ENCODE data around the gene USF3. TPM values are rescaled to one million over a fixed set of nuclear protein-coding genes. Genes with fewer than 3 reads are reported as not detected.
A peak's percentile ranks its signal among the peaks of the same experiment; 100 is the strongest.

USF3 gene
- total and polyA plus RNA-seq, 2 of the 4 experiments (the other 2 are of a cell fraction) = 3.0 to 5.2 TPM

DNA sequence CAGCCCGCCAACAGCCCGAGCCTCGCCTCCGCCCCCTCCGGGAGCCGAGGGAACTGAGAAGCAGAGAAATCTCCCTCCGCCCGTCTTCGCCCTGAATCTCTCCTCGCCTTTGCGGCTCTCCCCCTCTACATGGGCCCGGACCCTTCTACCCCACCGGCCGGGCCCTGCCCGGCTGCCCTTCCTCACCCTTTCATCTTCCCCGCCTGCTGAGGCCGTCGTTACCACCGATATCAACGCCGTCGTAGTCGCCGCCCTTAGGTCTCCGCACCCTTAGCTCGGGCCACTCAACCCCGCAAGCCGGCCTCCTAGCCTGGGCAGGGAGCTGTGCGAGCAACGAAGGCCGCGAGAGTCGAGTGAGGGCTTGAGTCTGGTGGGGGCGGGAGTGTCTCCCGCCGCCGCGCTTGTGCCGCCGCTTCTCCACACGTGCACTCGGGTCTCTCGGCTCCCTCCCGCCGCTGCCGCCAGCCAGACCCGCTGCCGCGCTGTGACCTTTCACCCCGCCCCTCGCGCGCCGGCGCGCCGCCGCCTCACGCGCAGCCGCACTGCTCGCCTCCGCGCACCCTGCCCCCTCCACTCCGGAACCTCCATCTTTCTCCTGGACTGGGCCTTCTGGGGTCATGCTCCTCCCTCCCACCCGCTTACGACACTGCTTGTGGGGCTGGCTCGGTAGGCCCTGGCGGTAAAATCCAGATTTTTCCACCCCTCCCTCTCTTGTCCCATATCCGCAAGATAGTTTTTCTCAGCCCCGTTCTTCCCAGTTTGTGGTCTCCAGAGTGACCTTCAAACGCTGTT lies 49.5 kb upstream of the USF3 start, which contains the start of gene NAA50:
Gene NAA50 (minus strand): TSS at position 494 of the 792 bp plus-strand sequence. CDS start 300 bp downstream, at position 194.
- Histone ChIP-seq H2BK5ac (ENCODE audit: low read depth, low read length, poor library complexity, severe bottlenecking) (peak within 1 kb of the TSS; percentile 91), H4K20me1 (ENCODE audit: insufficient read depth, low read length) (peaks cover 41% of the 10 kb centered on the region), H3K18ac (ENCODE audit: low read depth, low read length) (peak within 1 kb of the TSS; percentile 83), H3K4me3 (ENCODE audit: insufficient read depth, low read depth, low read length) (peak within 1 kb of the TSS; percentile 82), H3K9ac (ENCODE audit: low read depth, low read length) (peak within 1 kb of the TSS; percentile 92), H4K8ac (ENCODE audit: low read depth in 2 of 2, low read length in 2 of 2) (peak within 1 kb of the TSS; percentile 96 to 97), H2AFZ (replicated peaks; ENCODE audit: low read length, poor library complexity) (peak within 1 kb of the TSS; percentile 98), H3K9me3 (ENCODE audit: control insufficient read depth, insufficient read depth, low read length) (no peaks in the 10 kb centered on the region), H3K4ac (ENCODE audit: low read depth, low read length) (peak within 1 kb of the TSS; percentile 90), H3K9me1 (ENCODE audit: insufficient read depth, low read length) (peaks cover 7% of the 10 kb centered on the region; the same call in 1 of the 2 replicates), H4K91ac (ENCODE audit: insufficient read depth, low read depth, low read length) (peak within 1 kb of the TSS; percentile 95), H3K4me1 (ENCODE audit: control insufficient read depth, insufficient read depth, low read length) (peaks cover 6% of the 10 kb centered on the region; the same call in 1 of the 2 replicates), H3K27me3 (ENCODE audit: control insufficient read depth, insufficient read depth, low read length) (no peaks in the 10 kb centered on the region), H2BK20ac (ENCODE audit: low read depth, low read length) (peak within 1 kb of the TSS; percentile 40; the same call in 1 of the 2 replicates), H2BK120ac (ENCODE audit: low read depth, low read length) (peak within 1 kb of the TSS; percentile 74), H3K23ac (ENCODE audit: low read depth, low read length) (peak within 1 kb of the TSS; percentile 90), H3K14ac (replicated peaks; ENCODE audit: low read depth, low read length) (peak within 1 kb of the TSS; percentile 93), H3K79me1 (ENCODE audit: low read depth in 1 of 2, low read length in 2 of 2) (peaks cover 3 to 55% of the 10 kb centered on the region in 2 experiments; a peak in 3 of 4 replicates), H3K27ac (ENCODE audit: insufficient read depth, low read length) (peak within 1 kb of the TSS; percentile 92), H2AK9ac (replicated peaks; ENCODE audit: low read depth, low read length, poor library complexity) (peak within 1 kb of the TSS; percentile 96), H3K36me3 (ENCODE audit: control insufficient read depth, insufficient read depth, low read length) (no peaks in the 10 kb centered on the region), H3K56ac (ENCODE audit: extremely low read depth, insufficient read depth, low read length) (peak within 1 kb of the TSS; percentile 99), H4K5ac (ENCODE audit: low read depth, low read length) (peak within 1 kb of the TSS; percentile 93), H2AK5ac (ENCODE audit: low read depth, low read length) (peak within 1 kb of the TSS; percentile 84), H2BK15ac (ENCODE audit: low read depth, low read length) (peak within 1 kb of the TSS; percentile 83; the same call in 2 of the 3 replicates), H3K4me2 (ENCODE audit: low read depth, low read length) (peak within 1 kb of the TSS; percentile 93)
- in situ Hi-C loops (cut with MboI; ENCODE audit: low sequenced_read_pairs) (no loop called here), dilution Hi-C loops (cut with HindIII; ENCODE audit: low sequenced_read_pairs, unreplicated experiment) (no loop called here), intact Hi-C loops (cut with micrococcal nuclease) (loop anchor here (1.0 to 10.0 kb wide), 8 partner anchors 27 to 691 kb away; partner anchors contain the start of genes CCDC191, GRAMD1C and QTRT2)
- 0% methylated on average over 21 of the region's 72 CpGs; no CpG with 5 or more reads in 1 of the 2 experiments for WGBS, 2 experiments (ENCODE audit: extremely low coverage in 2 of 2, insufficient read length in 1 of 2)
- no TSS peak for BruUV-seq (replicated peaks)
- ChIA-PET CTCF (interaction anchor here (0.6 to 1.8 kb wide), 7 partner anchors 10 to 169 kb away, joined by 3 to 7 read pairs (median 4); no protein-coding TSS in a partner anchor), POLR2A (ENCODE audit: unreplicated experiment) (interaction anchor here (0.6 to 2.0 kb wide), 2 partner anchors 28 to 161 kb away, joined by 3 to 8 read pairs; no protein-coding TSS in a partner anchor)
- TF ChIP-seq MAZ (IDR thresholded peaks at IDR 0.05; ENCODE audit: borderline replicate concordance, low read depth, low read length) (peak; percentile 93; the same call in 1 of the 2 replicates), SMC3 (IDR thresholded peaks at IDR 0.05; ENCODE audit: low read depth, low read length) (no peak), POLR2A (IDR thresholded peaks at IDR 0.05; ENCODE audit: low read depth, low read length) (peak; percentile 85), MXI1 (IDR thresholded peaks at IDR 0.05; ENCODE audit: borderline replicate concordance, low read depth, low read length) (peak; percentile 95), CHD1 (IDR thresholded peaks at IDR 0.05; ENCODE audit: low read depth, low read length) (0 out of 2 replicates have a peak, but pooled peaks have one; percentile 44), MAFK (IDR thresholded peaks at IDR 0.05; ENCODE audit: low read depth, low read length) (no peak), CEBPB (IDR thresholded peaks at IDR 0.05; ENCODE audit: low read depth, low read length) (peak; percentile 79), BHLHE40 (IDR thresholded peaks at IDR 0.05; ENCODE audit: low read depth, low read length) (peak; percentile 88), RAD21 (IDR thresholded peaks at IDR 0.05; ENCODE audit: low read length) (no peak), FOS (IDR thresholded peaks at IDR 0.05; ENCODE audit: low read depth, low read length) (no peak)
- TF ChIP-seq, protein P1, sequence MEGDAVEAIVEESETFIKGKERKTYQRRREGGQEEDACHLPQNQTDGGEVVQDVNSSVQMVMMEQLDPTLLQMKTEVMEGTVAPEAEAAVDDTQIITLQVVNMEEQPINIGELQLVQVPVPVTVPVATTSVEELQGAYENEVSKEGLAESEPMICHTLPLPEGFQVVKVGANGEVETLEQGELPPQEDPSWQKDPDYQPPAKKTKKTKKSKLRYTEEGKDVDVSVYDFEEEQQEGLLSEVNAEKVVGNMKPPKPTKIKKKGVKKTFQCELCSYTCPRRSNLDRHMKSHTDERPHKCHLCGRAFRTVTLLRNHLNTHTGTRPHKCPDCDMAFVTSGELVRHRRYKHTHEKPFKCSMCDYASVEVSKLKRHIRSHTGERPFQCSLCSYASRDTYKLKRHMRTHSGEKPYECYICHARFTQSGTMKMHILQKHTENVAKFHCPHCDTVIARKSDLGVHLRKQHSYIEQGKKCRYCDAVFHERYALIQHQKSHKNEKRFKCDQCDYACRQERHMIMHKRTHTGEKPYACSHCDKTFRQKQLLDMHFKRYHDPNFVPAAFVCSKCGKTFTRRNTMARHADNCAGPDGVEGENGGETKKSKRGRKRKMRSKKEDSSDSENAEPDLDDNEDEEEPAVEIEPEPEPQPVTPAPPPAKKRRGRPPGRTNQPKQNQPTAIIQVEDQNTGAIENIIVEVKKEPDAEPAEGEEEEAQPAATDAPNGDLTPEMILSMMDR (conservative IDR thresholded peaks at IDR 0.05; ENCODE audit: low read depth, low read length) = peak; percentile 28
- TF ChIP-seq, protein P2, sequence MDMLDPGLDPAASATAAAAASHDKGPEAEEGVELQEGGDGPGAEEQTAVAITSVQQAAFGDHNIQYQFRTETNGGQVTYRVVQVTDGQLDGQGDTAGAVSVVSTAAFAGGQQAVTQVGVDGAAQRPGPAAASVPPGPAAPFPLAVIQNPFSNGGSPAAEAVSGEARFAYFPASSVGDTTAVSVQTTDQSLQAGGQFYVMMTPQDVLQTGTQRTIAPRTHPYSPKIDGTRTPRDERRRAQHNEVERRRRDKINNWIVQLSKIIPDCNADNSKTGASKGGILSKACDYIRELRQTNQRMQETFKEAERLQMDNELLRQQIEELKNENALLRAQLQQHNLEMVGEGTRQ (IDR thresholded peaks at IDR 0.05; ENCODE audit: low read depth, low read length) = no peak
- DNase-seq = peak; percentile 93
- ATAC-seq (ENCODE audit: low read depth) = peak; percentile 88
